HepG2 (cell line): Measurements from ENCODE around the gene EIF3A. TPM values are rescaled to one million over a fixed set of nuclear protein-coding genes. Genes with fewer than 3 reads are reported as not detected.

Experiments used
- ATAC-seq: fragments of 200-7000 bp; cut with Tn5 transposase; 3 replicates; pipeline ENCODE4 v1.9.1; 2020; ENCODE audit warnings: mild to moderate bottlenecking, moderate library complexity
- BruUV-seq: library from RNA; stranded (reverse); fragments of 400-500 nt; replicated peaks from 2 replicates; lab custom pipeline; 2021; lab: Mats Ljungman, UMichigan
- CTCF ChIA-PET: fragments of 300-600 bp; formaldehyde crosslinking; extraction: SDS; loops from one replicate; lab custom pipeline; 2021; ENCODE audit warnings: low total read pairs, inconsistent platforms, low intra/inter-chr PET ratio; lab: Yijun Ruan, JAX
- POLR2A ChIA-PET: fragments of 350-600 bp; sonication (Branson Sonifier 250); formaldehyde crosslinking; loops from one replicate; lab custom pipeline; 2020; ENCODE audit warnings: antibody characterized with exemption, inconsistent platforms; lab: Yijun Ruan, JAX
- DNase-seq: peaks from one replicate; pipeline ENCODE4 v3.0.0-alpha.2; 2015; ENCODE audit warnings: low spot score
- FAIRE-seq: peaks from 3 replicates; lab custom pipeline; 2011; peaks lifted over from hg19 to GRCh38; lab: Jason Lieb, UNC
- H2AFZ ChIP-seq: one replicate; pipeline ENCODE4 v1.6.1; 2011; ENCODE audit warnings: low read length, inconsistent platforms
- H3K27ac ChIP-seq: fragments of 300-600 bp; 3 replicates; pipeline ENCODE4 v1.8.0; 2011; ENCODE audit warnings: mixed run types, mild to moderate bottlenecking, mixed read lengths, low read length, inconsistent platforms; ENCODE audit not compliant: insufficient read depth; ENCODE audit errors: extremely low read length
- H3K27me3 ChIP-seq, 2 experiments: fragments of 200-600 bp in 1 of 2; 2 replicates in 1 of 2; 3 replicates in 1 of 2; pipeline versions ENCODE4 v1.6.0 to v1.8.0; 2011; ENCODE audit warnings: low read length in 2 of 2, mild to moderate bottlenecking in 2 of 2, moderate library complexity in 2 of 2, inconsistent platforms in 1 of 2; ENCODE audit not compliant: insufficient read depth in 2 of 2, control insufficient read depth in 1 of 2
- H3K36me3 ChIP-seq, 2 experiments: fragments of 200-600 bp in 1 of 2; replicated peaks in 1 of 2; 2 replicates in 1 of 2; 3 replicates in 1 of 2; pipeline versions ENCODE4 v1.5.1 to v1.8.0; 2011; ENCODE audit warnings: low read length in 2 of 2, inconsistent platforms in 1 of 2; ENCODE audit not compliant: insufficient read depth in 2 of 2, control insufficient read depth in 1 of 2
- H3K4me1 ChIP-seq: 2 replicates; pipeline ENCODE4 v1.5.1; 2012; ENCODE audit warnings: low read length, inconsistent platforms; ENCODE audit not compliant: insufficient read depth
- H3K4me2 ChIP-seq: 2 replicates; pipeline ENCODE4 v1.6.0; 2011; ENCODE audit warnings: low read depth, low read length, inconsistent platforms
- H3K4me3 ChIP-seq, 3 experiments: fragments of 200-600 bp in 1 of 3; sonication (generic), shearing (Covaris generic) in 1 of 3; replicated peaks in 1 of 3; 2 replicates each; pipeline ENCODE4 v1.5.1; 2011 to 2016; ENCODE audit warnings: low read length in 3 of 3, inconsistent platforms in 2 of 3, low read depth in 2 of 3, mild to moderate bottlenecking in 2 of 3, control low read depth in 1 of 3, mixed read lengths in 1 of 3; ENCODE audit not compliant: insufficient read depth in 1 of 3
- H3K79me2 ChIP-seq: one replicate; pipeline ENCODE4 v1.6.1; 2011; ENCODE audit warnings: low read length, inconsistent platforms; ENCODE audit not compliant: insufficient read depth
- H3K9ac ChIP-seq: 2 replicates; pipeline ENCODE4 v1.6.0; 2011; ENCODE audit warnings: mild to moderate bottlenecking, low read depth, low read length, inconsistent platforms; ENCODE audit not compliant: insufficient read depth
- H3K9me3 ChIP-seq: 2 replicates; pipeline ENCODE4 v1.5.1; 2012; ENCODE audit warnings: mild to moderate bottlenecking, low read length
- H4K20me1 ChIP-seq: 2 replicates; pipeline ENCODE4 v1.6.0; 2011; ENCODE audit warnings: inconsistent platforms, mild to moderate bottlenecking, low read length, moderate library complexity; ENCODE audit not compliant: insufficient read depth
- ATF7-NPFF ChIP-seq: sonication (generic); formaldehyde crosslinking; IDR thresholded peaks from 2 replicates; pipeline ENCODE4 v1.8.1; 2023; ENCODE audit warnings: mild to moderate bottlenecking, low read depth, missing genetic modification reagents, moderate library complexity
- HHEX ChIP-seq: IDR thresholded peaks from 2 replicates; pipeline ENCODE4 v1.6.1; 2016; ENCODE audit warnings: control low read depth
- KLF16 ChIP-seq, 2 experiments: sonication (generic) in 1 of 2; formaldehyde crosslinking in 1 of 2; IDR thresholded peaks; 2 replicates each; pipeline versions ENCODE4 v1.6.1 to v1.8.0; 2016 to 2023; ENCODE audit warnings: missing genetic modification reagents in 2 of 2, missing compliant biosample characterization in 1 of 2
- NFKB2 ChIP-seq: sonication (generic); formaldehyde crosslinking; IDR thresholded peaks from 2 replicates; pipeline ENCODE4 v1.4.0; 2020; ENCODE audit warnings: missing genetic modification reagents, borderline replicate concordance
- POLR2G ChIP-seq: fragments of 200-400 bp; formaldehyde crosslinking; IDR thresholded peaks from 2 replicates; pipeline ENCODE4 v1.6.1; 2018; ENCODE audit warnings: mild to moderate bottlenecking, low read depth, low read length, moderate library complexity
- RBFOX2 ChIP-seq: fragments of 200-400 bp; formaldehyde crosslinking; IDR thresholded peaks from 2 replicates; pipeline ENCODE4 v1.6.1; 2017; ENCODE audit warnings: low read depth, mild to moderate bottlenecking, low read length
- SAP130 ChIP-seq: IDR thresholded peaks from 2 replicates; pipeline ENCODE4 v1.6.1; 2016; ENCODE audit warnings: low read depth
- TBP ChIP-seq: sonication (generic); formaldehyde crosslinking; IDR thresholded peaks from 2 replicates; pipeline ENCODE4 v1.5.0; 2020; ENCODE audit warnings: missing genetic modification reagents
- THYN1 ChIP-seq: sonication (generic); formaldehyde crosslinking; IDR thresholded peaks from 2 replicates; pipeline ENCODE4 v1.8.1; 2023; ENCODE audit warnings: low read depth, mild to moderate bottlenecking, moderate library complexity, missing genetic modification reagents, borderline replicate concordance
- ZNF225 ChIP-seq: sonication (generic); formaldehyde crosslinking; IDR thresholded peaks from 2 replicates; pipeline ENCODE4 v1.4.0; 2020; ENCODE audit warnings: mild to moderate bottlenecking, missing genetic modification reagents
- WGBS: methylation state at CpG from one replicate; pipeline ENCODE4 v1.1.6; 2017; ENCODE audit warnings: low lambda C conversion rate; 5-methylcytosine and 5-hydroxymethylcytosine counted together
- in situ Hi-C: cut with HindIII; loops from 2 replicates; pipeline ENCODE4 v1.10.0; 2017; ENCODE audit warnings: low pct_unique_long_range_greater_than_20kb; ENCODE audit not compliant: extremely low pct_ligation_motif_present
- intact Hi-C: fragments of 100-400 bp; cut with micrococcal nuclease; formaldehyde crosslinking; loops from one replicate; pipeline ENCODE4 v1.10.0; 2022; ENCODE audit not compliant: unreplicated experiment
- polyA plus RNA-seq, 8 experiments: library from polyadenylated mRNA; depleted of rRNA in 3 of 8; stranded (reverse) in 7 of 8; unstranded in 1 of 8; fragments of >200 nt; fragmentation: Illumina TruSeq in 4 of 8; extraction: Trizol in 4 of 8; gene quantifications; 2 replicates each; pipeline versions ENCODE4 v1.2.1 to v1.2.3, GENCODE V29; 2011 to 2016; ENCODE audit warnings: low read depth in 4 of 8, missing spikeins in 1 of 8, mixed read lengths in 1 of 8; ENCODE audit not compliant: insufficient read depth in 1 of 8
- total RNA-seq, 5 experiments: library from RNA; depleted of rRNA; stranded (reverse); fragments of >200 nt; fragmentation: Illumina TruSeq; extraction: Trizol; gene quantifications; 2 replicates each; pipeline ENCODE4 v1.2.3, GENCODE V29; 2016; ENCODE audit warnings: low read depth in 1 of 5

The EIF3A gene
- total and polyA plus RNA-seq, 2 of the 13 experiments (the other 11 are each of a cell fraction or from before 2014, with no cell fraction given), result 25.6 to 117 TPM

DNA sequence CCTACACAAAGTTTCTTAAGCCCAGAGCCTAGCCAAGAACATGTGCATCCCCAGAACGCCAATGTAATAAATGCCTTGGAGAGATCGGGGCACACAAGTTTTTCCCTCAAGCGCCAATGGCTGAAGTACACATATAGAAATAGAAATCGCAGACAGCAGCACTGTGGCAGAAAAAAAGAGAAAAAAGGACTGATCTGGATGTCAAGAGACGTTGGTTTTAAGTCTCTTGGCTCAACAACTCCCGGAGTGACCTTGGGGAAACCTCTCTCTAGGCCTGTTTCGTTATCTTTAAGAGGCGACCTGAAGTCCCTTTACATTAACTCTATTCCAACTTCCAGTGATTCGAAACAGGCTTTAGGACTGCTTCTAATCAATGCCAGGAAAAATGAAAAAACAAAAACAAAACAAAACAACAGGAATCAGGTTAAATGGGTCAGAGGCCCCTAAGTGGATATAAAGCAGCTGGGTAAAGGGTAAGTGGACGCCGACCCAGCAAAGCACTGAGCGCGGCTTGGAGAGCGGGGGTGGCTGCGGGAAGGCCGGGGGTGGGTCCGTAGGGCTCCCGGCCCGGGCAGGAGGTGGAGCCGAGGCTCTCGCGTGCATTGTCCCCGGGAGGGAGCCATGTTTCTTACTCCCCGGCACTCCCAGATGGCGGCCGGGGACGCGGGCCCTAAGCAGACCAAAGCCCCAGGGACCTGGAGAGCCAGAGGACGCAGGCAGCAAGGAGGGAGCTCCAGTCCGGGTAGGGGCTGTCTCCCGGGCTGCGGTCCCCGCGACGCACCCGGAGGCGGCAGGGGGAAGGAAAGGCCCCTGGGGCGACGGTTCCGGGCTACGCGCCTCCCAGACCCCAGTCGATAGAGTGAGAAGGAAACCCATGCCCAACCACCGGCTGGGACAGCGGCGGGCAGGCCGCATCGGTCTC, 757 bp downstream of the EIF3A start (continued):
- TF ChIP-seq ZNF225 (CRISPR knock-in tag), result peak; percentile 1; the same call in 1 of the 2 replicates
- TF ChIP-seq THYN1 (CRISPR knock-in tag), result no peak; the same call in 1 of the 2 replicates
- no peak for TF ChIP-seq HHEX
- TF ChIP-seq NFKB2 (CRISPR knock-in tag), result no peak

DNA sequence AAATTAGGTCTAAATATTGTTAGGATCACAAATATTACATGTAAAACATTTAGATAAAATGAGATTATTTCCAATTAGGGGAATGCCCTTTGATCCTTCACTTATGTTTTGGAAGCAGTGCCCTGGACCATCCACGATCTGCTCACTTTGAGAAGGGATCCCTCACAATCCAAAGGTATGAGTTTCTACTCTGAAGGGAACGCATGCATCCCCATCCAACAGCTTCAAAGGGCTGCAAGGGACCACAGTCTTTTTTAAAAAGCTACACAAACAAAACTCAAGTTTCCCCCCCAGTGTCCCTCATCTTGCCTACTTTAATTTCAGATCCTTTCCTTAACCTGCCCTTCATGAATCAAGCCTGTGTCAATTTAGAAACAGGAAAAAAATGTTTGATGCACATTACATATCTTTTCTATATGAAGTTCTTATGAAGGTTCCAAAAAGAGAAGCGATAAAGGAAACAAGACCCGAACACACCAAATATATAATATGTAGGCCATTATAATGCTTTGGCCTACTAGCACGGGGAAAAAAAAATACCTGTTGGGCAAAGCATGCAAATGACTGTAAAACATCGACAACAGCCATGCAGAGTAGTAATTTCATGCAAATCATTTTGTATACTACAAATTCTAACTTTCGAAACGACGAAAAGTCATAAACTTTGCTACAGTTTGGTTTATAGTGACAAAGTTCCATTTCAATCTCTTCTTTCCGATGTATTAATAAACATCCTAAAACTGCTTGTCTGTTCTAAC, 2.0 kb downstream of the EIF3A start:
- Histone ChIP-seq H3K4me2 (peak overlapping the region; percentile 83), H3K79me2 (peaks cover 74% of the 10 kb centered on the region), H2AFZ (no peak overlapping the region), H3K27ac (peak overlapping the region; percentile 94), H3K4me1 (peaks cover 47% of the 10 kb centered on the region), H3K27me3 (no peaks in the 10 kb centered on the region; a peak in 1 of 5 replicates), H3K4me3 (peak overlapping the region; percentile 79 to 99 (median 90); a peak in 5 of 6 replicates), H3K9me3 (no peaks in the 10 kb centered on the region), H3K36me3 (peaks cover 2 to 6% of the 10 kb centered on the region in 2 experiments; a peak in 3 of 5 replicates), H4K20me1 (peaks cover 63% of the 10 kb centered on the region), H3K9ac (peak overlapping the region; percentile 95)
- intact Hi-C loops (loop anchor here (5.0 kb wide), 1 partner anchor 46 kb away; no protein-coding TSS in a partner anchor), in situ Hi-C loops (loop anchor here (5.0 kb wide), 1 partner anchor 46 kb away; no protein-coding TSS in a partner anchor)
- ATAC-seq (no peak), DNase-seq (no peak), FAIRE-seq (no peak)
- ChIA-PET POLR2A (interaction anchor here (0.5 to 3.3 kb wide), 3 partner anchors 26 to 329 kb away, joined by 3 to 26 read pairs (median 5); partner anchors contain the start of gene DENND10), CTCF (no interaction called here)
- 8% methylated on average over 10 of the region's 10 CpGs for WGBS
- TSS peak; percentile 61 for BruUV-seq
- TF ChIP-seq TBP (CRISPR knock-in tag) (no peak), POLR2G (peak; percentile 24; the same call in 1 of the 2 replicates), RBFOX2 (0 out of 2 replicates have a peak, but pooled peaks have one; percentile 47), ATF7-NPFF (no peak), KLF16 (CRISPR knock-in tag; IDR thresholded peaks at IDR 0.05) (peak in 1 of 2 experiments; percentile 34; a peak in 1 of 4 replicates), SAP130 (CRISPR knock-in tag) (peak; percentile 26; the same call in 1 of the 2 replicates)
